Measurements from ENCODE around the gene NDNF. TPM values are rescaled to one million over a fixed set of nuclear protein-coding genes. Genes with fewer than 3 reads are reported as not detected.

NDNF gene
- polyA plus RNA-seq, 1 donor: 6.8 TPM

DNA sequence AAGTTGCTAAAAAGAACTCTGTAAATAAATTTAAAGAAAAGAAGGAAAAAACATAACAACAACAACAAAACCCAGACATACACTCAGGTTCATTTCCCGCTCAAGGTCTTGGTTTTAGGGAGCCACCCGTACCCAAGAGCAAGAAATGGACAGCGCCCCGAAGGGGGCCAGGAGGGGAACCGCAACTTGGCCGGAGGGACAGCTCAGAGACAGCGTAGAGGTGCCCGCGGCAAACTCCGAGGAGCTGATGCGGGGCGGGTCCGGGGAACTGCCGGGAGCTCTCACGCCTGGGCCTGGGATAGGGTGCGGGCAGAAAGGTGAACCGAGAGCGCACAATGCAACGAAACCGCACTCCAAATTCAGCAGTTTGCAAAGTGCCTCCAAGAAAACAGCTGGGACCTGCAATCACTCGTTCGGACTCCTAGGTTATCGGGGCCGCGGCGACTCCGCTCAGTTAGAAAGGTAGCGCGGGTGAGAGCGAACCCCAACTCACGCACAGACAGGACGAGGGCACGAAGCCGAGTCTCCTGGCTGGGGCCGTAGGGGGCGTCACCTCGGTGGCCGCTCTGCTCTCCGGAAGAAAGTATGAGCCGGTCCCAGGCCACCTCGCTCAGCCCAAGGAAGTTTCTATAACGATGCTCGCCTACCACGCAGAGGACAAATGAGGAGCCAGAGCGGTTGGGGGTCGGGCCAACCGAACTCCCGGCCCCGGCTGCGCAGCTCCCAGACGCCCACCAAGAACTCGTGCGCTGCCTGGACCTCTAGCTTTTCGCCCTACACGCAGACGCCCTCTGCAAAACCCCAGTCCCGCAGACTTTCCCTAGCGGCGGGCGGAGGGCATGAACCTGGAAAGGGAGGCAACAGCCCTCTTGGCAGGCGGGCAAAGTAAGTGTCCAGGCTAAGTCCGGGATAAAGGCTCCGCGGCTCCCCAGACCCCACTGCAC is 1.4 kb downstream of the NDNF start:
- DNase-seq: peak; percentile 63

DNA sequence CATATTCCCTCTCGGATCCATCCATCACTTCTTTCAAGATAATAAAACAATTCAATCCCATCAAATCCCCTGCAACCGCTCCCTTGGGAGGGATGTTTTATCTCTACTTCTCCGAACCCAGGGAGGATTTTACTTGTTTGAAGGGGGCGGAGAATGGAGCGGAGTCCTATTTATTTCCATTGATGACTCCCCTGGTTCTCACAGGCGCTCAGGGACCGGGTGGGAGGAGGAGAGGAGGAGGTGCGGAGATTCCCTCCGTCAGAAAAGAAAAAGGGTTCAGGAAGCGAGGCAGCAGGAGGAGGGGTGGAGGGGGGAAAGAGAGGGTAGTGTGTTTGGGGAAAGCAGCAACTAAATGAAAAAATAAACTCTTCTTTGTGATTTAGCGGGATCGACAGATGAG is 2.1 kb downstream of the NDNF start:
- no peak for DNase-seq

DNA sequence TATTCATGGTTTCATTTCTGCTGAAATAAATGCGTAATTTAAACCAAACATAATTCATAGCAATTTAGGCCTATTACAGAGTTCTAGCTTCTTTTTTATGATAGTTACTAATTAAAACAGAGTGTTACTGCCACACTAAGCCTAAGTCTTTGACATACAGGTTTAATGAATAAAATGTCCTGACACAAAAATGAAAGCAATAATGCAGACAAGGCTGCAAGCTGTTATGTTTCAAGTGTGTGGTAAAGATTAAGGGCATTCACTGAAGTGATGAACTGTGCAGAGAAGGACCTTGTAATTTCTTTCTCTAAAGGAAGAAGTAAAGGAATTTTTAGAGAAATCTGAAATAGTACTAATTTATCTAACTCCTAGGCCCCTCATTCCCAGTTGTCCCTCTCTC is 2.9 kb downstream of the NDNF start:
- no peak for DNase-seq

DNA sequence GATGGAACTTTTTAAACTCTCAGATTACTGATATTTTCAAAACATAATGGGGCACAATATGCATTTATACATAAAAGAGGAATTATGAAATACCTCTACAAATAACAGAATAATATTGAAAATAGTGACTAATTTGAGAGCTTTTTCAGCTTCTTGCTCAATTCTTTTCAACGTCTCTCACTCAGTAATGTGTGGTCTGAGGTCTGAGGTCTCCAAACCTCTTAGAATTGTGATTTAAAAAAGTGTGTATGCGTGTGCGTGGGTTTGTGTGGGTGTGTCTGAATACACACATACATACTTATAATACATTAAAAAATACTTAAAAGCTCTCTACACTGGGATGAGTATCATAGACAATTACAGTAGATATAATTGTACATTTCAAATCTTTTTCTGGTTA is 7.9 kb downstream of the NDNF start:
- DNase-seq: no peak

DNA sequence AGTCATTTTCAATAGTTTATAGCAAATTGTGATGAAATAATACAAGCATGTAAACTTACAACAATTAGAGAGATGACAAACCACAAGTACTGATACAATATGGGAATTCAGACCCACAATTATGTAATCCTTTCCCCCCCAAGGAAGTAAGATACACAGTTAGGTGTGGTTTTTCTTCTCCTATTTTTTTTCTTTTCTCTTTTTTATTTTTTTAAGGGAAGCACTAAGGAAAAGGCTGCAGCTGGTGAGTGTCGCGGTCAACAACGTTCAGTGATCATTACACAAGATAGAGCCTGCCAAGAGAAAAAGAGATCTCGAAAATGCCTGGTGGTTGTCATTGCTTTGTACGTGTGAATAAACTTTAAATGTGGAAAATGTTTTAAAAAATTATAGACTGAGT is 9.8 kb downstream of the NDNF start:
- no peak for DNase-seq

DNA sequence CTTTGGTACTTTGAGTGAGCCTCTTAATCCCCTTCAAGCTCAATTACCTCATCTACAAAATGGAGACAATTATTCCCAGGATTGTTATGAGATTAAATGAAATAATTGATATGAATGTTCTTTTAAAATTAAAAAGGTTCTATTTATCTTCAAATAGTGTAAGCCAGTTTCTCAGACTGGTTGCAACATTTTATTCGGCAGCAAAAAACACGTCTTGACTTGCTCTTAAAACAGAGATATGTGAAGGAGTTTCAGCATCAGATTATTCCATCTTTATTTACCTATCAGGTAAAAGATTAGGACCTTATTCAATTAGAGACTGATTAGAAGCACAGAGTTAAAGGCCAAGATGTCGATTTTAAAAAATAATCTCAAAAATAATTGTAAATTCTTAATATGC is 10.5 kb downstream of the NDNF start:
- DNase-seq: no peak

DNA sequence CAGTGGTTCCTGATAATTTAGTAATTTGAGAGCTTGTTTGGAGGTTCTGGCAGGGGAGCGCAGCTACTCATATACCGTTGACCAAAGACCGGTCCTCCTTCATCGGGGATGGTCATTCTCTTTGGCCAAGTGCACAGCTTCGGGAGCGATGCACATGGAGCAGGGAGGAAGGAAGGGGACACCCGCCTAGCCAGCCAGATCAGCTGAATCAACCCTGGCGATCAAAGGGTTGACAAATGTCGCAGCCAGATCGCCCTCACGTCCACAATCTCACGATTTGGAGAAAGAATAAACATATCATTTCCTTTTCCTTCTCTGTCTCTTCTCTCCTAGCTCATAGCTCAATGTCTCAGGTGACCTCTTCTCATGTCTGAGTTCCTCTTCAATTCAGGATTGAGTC is 11.1 kb downstream of the NDNF start:
- DNase-seq: no peak

DNA sequence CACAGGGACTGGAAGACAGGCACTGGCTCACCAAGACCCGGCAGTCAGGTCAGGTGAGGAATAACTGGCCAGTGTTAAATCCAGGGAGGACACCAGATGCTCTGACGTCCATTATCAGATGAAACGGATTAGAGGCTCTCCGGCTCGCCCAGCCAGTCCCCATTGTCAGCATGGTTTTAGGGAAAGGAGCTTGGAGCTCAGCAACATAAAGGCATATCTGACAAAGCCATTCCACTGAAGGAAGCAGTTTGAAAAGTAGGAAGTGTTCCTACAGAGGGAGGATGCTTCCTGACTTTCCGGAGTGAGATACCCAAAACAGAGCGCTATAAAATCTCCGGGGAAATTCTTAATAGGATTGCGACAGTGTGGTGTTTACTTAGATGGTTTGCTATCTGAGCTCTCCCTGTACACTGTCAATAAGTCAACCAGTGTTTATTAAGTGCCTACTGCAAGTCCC is 14.8 kb downstream of the NDNF start:
- DNase-seq: no peak

DNA sequence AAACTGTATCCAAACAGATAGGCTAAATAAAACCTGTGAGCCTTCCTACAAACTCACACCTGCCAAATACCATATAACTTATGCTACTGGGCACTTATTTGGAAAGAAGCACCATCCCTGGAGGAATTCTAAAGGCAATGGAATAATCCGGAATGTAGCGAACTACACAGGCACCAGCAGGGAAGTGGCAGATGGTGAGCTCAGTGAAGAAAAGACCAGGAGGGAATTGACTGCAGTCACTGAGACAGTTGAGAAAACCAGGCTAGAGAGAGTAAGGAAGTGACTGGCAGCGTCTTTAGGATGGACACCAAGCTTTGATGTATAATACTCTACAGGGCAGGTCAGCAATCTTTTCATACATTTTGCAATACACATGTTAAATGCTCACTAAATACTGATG is 16.3 kb downstream of the NDNF start:
- no peak for DNase-seq

DNA sequence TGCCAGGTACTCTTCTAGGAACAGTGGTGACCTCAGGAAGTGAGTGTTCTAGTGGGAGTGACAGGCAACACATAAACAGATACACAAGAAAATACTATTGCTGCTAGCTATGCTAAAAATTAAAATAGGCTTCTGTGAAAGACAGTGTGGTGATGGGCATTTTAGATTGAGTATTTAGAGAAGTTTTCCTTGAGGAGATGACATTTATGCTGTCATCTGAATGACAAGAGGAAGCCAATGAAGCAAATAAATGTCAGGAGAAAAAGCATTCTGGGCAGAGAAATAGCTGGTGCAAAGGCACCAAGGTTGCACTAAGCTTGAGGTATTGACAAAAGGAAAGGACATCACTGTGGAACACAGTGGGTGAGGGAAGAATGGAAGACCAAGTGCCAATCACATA is 18.0 kb downstream of the NDNF start:
- DNase-seq: no peak

DNA sequence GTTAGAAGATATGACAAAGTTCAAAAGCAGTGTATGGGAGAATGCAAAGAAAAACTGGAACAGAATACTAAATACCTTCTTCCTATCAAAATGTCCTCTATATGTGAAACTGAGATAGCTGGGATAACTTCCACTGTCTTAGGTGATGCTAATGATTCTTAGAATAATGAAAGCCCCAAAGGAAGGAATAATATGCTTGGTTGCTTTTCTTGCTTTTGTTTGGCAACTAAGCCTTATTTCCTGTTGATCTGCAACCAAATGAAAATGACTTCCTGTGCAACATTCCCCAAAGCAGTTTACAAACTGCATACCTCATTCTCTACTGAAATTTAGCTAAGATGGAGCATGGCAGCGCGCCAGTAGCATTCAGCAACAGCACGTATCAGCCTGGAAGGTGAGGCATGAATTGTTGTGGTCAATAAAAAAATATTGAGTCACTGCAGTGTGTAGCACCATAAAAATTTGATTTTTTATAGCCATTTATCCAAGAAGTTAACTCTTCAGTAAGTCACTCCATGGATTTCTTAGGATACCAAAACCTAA is 18.7 kb downstream of the NDNF start:
- no peak for DNase-seq

DNA sequence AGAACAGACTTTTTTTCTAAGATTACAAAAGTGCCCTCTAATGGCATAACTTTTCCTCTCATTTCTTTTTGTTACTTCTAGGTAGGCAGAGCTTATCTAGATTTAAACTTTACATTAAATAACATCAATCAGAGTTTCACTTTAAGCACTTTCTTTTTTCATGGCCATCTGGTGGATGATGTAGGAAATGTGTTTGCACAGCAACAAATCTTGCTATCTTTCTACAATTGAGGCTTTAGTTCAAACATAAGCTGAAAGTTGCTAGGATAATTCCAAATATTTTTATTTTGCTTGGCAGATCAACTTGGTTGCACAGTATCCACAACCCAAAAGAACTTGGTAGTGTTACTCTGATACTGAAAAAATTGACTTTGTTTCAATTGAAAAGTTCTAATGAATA is 22.0 kb downstream of the NDNF start:
- DNase-seq: no peak

DNA sequence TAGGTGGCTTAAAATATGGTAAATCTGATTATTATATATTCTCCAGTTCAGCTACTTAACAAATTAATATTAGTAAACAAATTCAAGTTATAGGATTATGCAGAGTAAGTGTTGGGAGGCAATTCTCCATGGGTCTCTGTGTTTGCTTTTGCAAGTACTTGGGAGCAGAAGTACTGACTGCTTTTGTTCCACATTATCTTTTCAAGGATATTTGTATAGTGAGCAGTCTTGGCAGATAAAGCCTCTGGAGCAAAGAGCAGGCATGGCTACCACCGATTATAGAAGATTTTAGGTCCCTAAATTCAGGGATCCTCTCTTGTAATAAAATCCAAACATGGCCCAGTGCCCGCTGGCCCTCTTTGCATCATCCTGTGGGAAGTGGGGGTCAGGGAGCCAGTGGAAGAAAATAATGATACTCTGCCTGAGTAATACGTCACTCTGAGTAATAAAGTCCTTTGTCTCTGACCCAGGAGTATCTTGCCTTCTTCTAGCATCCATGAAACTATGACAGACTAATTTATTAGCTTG is 23.2 kb downstream of the NDNF start:
- DNase-seq: no peak

DNA sequence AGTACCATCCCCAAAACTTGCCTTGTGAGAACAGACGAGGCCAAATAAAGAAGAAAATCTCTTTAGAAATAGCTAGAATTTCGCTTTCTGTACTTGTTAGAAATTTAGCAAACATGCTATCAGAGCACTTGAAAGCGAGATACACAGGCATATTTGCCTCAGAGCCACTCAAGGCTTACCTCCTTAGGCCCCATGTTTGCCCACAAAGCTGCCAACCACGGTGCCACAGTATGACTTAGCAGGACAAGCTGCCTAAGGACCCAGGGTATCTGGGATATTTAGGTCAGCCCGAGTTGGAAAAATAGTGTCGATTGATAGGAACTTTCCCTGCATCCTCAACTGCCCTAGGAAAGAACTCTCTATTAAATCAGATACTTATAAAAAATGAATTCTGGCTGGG is 24.2 kb downstream of the NDNF start:
- DNase-seq: no peak

DNA sequence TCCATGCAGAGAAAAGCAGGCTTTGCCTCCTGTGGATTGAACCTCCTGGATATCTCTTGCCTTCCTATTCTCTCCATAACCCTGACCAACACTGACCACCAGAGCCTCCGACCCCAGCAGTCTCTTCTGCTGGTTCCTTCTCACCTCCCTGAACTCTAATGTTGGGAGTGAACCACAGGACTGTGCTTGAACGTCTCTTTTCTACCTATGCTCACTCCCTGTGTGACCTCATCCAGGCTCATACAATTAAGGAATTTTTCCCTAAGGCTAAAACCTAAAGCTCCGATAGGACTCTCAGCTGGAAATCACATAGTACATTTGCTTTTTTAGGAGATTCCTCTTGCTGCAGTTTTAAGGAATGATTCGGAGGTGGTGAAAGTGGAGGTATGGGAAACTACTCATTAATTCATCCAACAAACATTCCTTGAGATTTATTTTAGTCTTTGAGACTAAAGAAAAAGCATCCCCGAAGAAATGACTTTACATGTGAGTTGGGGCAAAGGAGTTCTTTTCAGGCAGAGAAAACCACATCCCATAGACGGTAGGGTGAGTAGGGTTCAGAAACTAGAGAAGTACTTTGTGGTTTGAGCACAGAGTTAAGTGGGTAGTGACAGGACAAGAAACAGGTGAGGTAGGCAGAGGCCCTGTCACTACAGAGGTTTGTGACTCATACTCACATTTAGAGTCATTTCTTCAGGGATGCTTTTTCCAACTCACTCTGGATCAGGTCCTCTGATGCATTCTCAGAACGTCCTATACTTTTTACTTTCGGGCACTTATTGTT is 30.8 kb downstream of the NDNF start:
- DNase-seq: no peak

DNA sequence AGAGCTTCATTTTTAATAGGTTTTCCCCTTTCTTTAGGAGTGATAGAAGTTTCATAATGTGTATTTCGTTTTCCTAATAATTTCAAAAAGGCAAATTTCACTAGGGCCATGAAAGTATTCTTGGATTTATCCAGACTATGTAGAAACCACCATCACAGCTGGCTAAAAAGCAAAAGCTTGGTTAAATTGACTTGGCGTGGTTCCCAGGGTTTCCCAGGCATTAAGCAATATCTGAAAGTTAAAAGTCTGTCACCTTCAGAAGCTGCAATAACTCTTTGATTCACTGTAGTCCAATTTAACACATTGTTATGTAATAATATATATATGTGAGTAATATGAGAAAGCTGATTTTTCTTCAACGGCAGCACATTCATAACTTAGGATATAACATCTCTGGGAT is 38.3 kb downstream of the NDNF start:
- no peak for DNase-seq

DNA sequence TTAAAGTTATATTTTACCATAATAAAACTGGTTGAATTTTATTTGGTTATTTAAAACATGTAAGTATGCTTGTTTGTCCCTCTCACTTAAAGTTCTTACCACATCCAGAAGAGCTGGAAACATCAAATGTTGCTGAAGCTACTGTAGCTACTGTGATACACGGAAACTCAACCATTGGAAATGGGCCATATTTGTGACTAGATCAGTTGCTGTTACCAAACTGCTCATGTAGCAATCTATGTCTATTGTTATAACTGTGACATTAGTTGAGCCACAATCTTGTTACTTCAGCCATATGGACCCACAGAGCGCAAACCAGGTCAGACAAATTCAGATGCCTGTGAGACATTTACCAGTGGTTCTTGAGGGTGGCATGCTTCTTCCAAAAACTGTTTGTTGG is 41.6 kb downstream of the NDNF start:
- no peak for DNase-seq

DNA sequence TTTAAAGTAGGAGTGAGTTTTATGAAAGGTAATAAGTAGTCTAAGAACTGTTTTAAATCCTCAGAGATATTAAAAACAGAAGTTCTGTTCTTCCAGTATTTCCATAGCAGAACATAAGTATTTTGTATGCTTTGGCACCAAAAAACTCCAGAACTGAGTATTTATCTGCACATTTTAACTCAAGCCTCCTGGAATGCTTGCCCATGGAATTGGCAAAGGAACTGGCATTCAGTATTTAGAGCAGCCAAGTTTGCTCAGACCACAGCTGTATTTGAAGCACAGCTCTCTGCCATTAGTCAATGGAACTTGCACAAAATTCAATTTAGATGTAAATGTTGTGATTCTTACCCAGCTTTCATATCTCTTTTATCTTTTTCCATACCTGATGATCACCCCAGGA is 42.2 kb downstream of the NDNF start:
- DNase-seq: peak; percentile 33

DNA sequence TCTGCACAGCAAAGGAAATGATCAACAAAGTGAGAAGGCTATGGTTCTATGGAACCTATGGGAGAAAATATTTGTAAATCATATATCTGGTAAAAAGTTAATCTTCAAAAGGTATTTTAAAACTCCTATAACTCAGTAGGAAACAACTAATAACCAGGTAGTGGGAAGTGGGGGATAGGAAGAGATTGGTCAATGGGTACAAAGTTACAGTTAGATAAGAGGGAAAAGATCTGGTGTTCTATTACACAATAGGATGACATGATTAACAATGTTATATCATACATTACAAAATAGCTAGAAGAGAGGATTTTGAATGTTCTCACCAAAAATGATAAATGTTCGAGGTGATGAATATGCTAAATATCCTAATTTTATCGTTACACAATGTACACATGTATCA is 46.3 kb downstream of the NDNF start:
- DNase-seq: no peak

DNA sequence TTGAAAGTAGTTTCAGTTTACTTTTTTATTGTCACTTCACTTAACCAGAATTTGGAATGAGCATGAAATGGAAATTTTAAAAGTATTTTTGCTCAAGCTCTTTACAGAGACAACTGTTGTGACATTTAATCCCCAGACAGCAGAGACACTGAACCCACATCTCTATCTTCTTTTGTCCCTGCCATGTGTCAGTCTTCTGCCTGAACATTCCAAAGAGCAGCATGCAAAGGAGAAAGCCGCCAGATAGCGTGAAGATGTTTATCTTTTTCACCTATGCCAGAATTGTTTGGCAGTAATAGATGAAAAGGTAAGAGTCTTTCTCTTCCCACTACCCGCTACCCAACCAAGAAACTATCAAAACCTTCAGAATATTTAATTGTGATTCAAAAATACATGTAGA is 46.8 kb downstream of the NDNF start:
- no peak for DNase-seq

DNA sequence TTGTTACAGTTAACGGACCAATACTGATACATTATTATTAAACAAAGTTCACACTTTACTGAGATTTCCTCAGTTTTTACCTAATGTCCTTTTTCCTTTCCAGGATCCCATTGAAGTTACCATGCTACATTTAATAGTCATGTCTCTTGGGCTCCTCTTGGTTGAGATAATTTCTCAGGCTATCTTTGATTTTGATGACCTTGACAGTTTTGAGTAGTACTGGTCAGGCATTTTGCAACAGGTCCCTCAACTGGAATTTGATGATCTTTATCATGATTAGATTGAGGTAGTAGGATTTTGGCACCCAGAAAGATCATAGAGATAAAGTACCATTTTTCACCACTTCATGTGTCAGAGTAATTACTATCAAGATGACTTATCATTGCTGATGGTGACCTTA is 53.8 kb downstream of the NDNF start:
- no peak for DNase-seq

DNA sequence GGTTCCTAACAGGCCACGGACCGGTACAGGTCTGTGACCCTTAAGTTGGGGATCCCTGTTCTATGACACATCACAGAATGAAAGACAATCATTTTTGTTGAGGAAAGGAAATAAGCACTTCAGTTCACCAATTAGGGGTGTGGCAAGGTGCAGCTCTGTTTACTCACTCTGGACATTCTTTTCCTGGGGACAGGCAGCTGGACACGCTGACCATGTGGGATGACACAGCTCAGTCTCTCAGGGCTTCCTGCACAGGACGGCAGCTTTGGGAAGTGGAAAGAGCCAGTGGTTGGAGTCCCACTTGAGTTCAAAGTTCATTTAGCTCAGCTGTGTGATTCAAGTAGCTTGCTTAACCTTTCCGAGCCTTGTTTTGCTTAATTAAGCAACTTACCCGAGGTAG is 55.7 kb downstream of the NDNF start:
- no peak for DNase-seq

DNA sequence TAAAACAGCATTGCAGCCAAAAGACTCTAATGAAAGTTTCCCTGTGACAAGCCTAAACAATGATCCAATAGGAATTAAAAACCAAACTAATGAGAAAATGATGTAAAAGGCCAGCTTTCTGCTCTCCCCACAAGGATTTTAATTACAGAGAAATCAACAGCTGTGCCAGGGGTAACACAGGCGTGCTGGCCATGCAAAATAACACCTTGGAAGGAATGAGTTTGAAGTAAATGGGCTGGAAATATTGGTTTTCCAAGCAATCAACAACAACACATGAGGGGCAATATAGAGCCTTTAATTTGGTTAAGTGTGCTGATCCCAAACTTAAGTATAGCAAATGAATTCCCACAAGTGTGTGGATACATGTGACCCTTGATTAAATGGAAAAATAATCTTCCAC is 56.9 kb downstream of the NDNF start:
- DNase-seq: no peak
